PC-9 (cell line): ENCODE data around the gene TRIM69. TPM values are rescaled to one million over a fixed set of nuclear protein-coding genes. Genes with fewer than 3 reads are reported as not detected.

Source experiments
- BruUV-seq: library from RNA; stranded (reverse); fragments of 400-500 nt; replicated peaks from 2 replicates; lab custom pipeline; 2021; lab: Mats Ljungman, UMichigan
- CTCF ChIA-PET: fragments of 300-600 bp; sonication (Branson Sonifier 250); formaldehyde crosslinking; loops from one replicate; lab custom pipeline; 2022; ENCODE audit warnings: antibody characterized with exemption; lab: Charles Lee
- POLR2A ChIA-PET: fragments of 300-600 bp; sonication (Branson Sonifier 250); formaldehyde crosslinking; loops from one replicate; lab custom pipeline; 2022; ENCODE audit warnings: antibody characterized with exemption; ENCODE audit not compliant: unreplicated experiment; lab: Charles Lee
- DNase-seq, 2 experiments: peaks; one replicate each; pipeline versions ENCODE4 v3.0.0 to v3.0.0-alpha.2; 2015 to 2022; ENCODE audit warnings: mixed read lengths in 1 of 2
- H2AFZ ChIP-seq: fragments of 200-600 bp; sonication (generic); 2 replicates; pipeline ENCODE4 v1.8.1; 2017; ENCODE audit warnings: antibody characterized with exemption
- H3F3A ChIP-seq: fragments of 200-600 bp; sonication (generic); 2 replicates; pipeline ENCODE4 v1.8.1; 2017; ENCODE audit warnings: antibody characterized with exemption, mild to moderate bottlenecking, low read depth; ENCODE audit not compliant: insufficient read depth
- H3K27ac ChIP-seq: fragments of 200-600 bp; sonication (generic); 2 replicates; pipeline ENCODE4 v1.6.1; 2016; ENCODE audit warnings: mixed run types
- H3K27me3 ChIP-seq: fragments of 200-600 bp; sonication (generic); 2 replicates; pipeline ENCODE4 v1.6.1; 2016; ENCODE audit warnings: low read depth, mixed run types; ENCODE audit not compliant: insufficient read depth
- H3K36me3 ChIP-seq: fragments of 200-600 bp; sonication (generic); 2 replicates; pipeline ENCODE4 v1.6.1; 2016; ENCODE audit warnings: low read depth, mixed run types
- H3K4me1 ChIP-seq: fragments of 200-600 bp; sonication (generic); replicated peaks from 2 replicates; pipeline ENCODE4 v1.6.1; 2016; ENCODE audit warnings: mixed run types; ENCODE audit not compliant: insufficient read depth
- H3K4me2 ChIP-seq: fragments of 200-600 bp; sonication (generic); 2 replicates; pipeline ENCODE4 v1.6.1; 2017; ENCODE audit warnings: mixed run types
- H3K4me3 ChIP-seq: fragments of 200-600 bp; sonication (generic); 2 replicates; pipeline ENCODE4 v1.6.1; 2016; ENCODE audit warnings: mixed run types
- H3K79me2 ChIP-seq: fragments of 200-600 bp; sonication (generic); 2 replicates; pipeline ENCODE4 v1.6.1; 2017; ENCODE audit warnings: low read depth, mixed run types
- H3K9me2 ChIP-seq: fragments of 200-600 bp; sonication (generic); 2 replicates; pipeline ENCODE4 v1.8.1; 2017; ENCODE audit warnings: mild to moderate bottlenecking; ENCODE audit not compliant: insufficient read depth
- H3K9me3 ChIP-seq: fragments of 200-600 bp; sonication (generic); 2 replicates; pipeline ENCODE4 v1.8.1; 2016; ENCODE audit warnings: low read depth; ENCODE audit not compliant: insufficient read depth
- H4K20me1 ChIP-seq: fragments of 200-600 bp; sonication (generic); 2 replicates; pipeline ENCODE4 v1.8.1; 2017; ENCODE audit not compliant: insufficient read depth
- CTCF ChIP-seq: fragments of 200-600 bp; sonication (generic); conservative IDR thresholded peaks from 2 replicates; pipeline ENCODE4 v1.6.1; 2017; ENCODE audit warnings: mixed run types, antibody characterized with exemption, mild to moderate bottlenecking, moderate library complexity
- EZH2 ChIP-seq: fragments of 200-600 bp; sonication (generic); IDR thresholded peaks from 2 replicates; pipeline ENCODE4 v1.8.0; 2017; ENCODE audit warnings: antibody characterized with exemption, low read depth
- intact Hi-C: fragments of 100-400 bp; cut with micrococcal nuclease; formaldehyde crosslinking; loops from one replicate; pipeline ENCODE4 v1.10.0; 2022; ENCODE audit not compliant: unreplicated experiment
- total RNA-seq: library from RNA; stranded (reverse); gene quantifications from 2 replicates; pipeline ENCODE4 v1.2.3, GENCODE V29; 2021

Gene TRIM69
- total RNA-seq, 1 experiment from 2014 or later: 17.4 TPM

DNA sequence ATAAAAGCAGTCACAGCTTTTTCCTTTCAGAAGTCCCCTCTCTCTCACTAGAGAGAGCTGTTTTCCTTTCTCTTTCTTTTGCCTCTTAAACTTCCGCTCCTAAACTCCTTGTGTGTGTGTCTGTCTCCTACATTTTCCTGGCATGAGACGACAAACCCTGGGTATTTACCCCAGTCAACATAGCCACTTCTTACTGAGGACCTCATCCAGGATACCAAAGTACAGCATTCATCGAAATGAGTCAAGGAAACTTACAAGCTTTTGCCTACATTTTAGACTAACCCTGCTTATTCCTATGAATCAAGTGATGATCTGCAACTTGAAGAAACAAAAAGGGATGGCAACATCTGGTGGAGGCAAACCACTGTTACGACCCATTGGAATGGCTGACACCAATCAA, 41.9 kb upstream of the TRIM69 start:
- no peak for DNase-seq
- H3K36me3 ChIP-seq: no peaks in the 10 kb centered on the region
- H3K4me2 ChIP-seq: no peak overlapping the region
- no peak overlapping the region for H2AFZ ChIP-seq
- H3K27ac ChIP-seq: no peak overlapping the region
- H3K9me3 ChIP-seq: no peaks in the 10 kb centered on the region
- POLR2A ChIA-PET: no interaction called here
- no peaks in the 10 kb centered on the region for H3K79me2 ChIP-seq
- no TSS peak for BruUV-seq
- H4K20me1 ChIP-seq: no peaks in the 10 kb centered on the region
- no peaks in the 10 kb centered on the region for H3K9me2 ChIP-seq
- H3K27me3 ChIP-seq: no peaks in the 10 kb centered on the region
- CTCF ChIA-PET: no interaction called here
- no peaks in the 10 kb centered on the region for H3F3A ChIP-seq
- intact Hi-C loops: no loop called here
- no peak overlapping the region for H3K4me3 ChIP-seq
- TF ChIP-seq EZH2 (no peak), CTCF (no peak)
- no peaks in the 10 kb centered on the region for H3K4me1 ChIP-seq

DNA sequence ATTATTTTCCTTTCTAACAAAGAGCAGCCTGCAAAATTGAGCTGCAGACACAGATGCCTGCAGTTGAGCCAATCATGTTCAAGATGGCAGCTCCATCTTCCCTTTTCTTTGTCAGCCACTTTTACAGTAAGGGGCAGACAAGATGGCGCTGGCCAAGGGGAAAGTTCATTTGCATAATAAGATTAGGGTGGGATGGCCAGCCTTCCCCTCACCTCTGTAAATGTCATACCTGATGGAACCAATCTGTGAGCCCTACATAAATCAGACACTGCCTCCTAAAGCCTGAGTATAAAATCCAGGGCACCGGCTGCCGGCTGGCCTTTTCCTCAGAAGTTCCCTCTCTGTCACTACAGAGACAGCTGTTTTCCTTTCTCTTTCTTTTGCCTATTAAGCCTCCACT, 41.0 kb upstream of the TRIM69 start:
- no peaks in the 10 kb centered on the region for H3K4me1 ChIP-seq
- no peaks in the 10 kb centered on the region for H3K36me3 ChIP-seq
- H3K27ac ChIP-seq: no peak overlapping the region
- ChIA-PET CTCF (no interaction called here), POLR2A (no interaction called here)
- no peaks in the 10 kb centered on the region for H3K9me3 ChIP-seq
- TF ChIP-seq CTCF (no peak), EZH2 (no peak)
- H3K27me3 ChIP-seq: no peaks in the 10 kb centered on the region
- DNase-seq: no peak
- H3F3A ChIP-seq: no peaks in the 10 kb centered on the region
- no peaks in the 10 kb centered on the region for H3K9me2 ChIP-seq
- H4K20me1 ChIP-seq: no peaks in the 10 kb centered on the region
- H3K4me2 ChIP-seq: no peak overlapping the region
- no peaks in the 10 kb centered on the region for H3K79me2 ChIP-seq
- H3K4me3 ChIP-seq: no peak overlapping the region
- no TSS peak for BruUV-seq
- no peak overlapping the region for H2AFZ ChIP-seq
- intact Hi-C loops: no loop called here

GRCh38 chr15:44697014-44697413, 39.3 kb upstream of the TRIM69 start:
- Histone ChIP-seq H3K4me3 (no peak overlapping the region), H3K27me3 (no peaks in the 10 kb centered on the region), H3F3A (no peaks in the 10 kb centered on the region), H3K36me3 (no peaks in the 10 kb centered on the region), H2AFZ (no peak overlapping the region), H3K4me2 (no peak overlapping the region), H3K4me1 (no peaks in the 10 kb centered on the region), H3K27ac (no peak overlapping the region), H3K9me3 (no peaks in the 10 kb centered on the region), H4K20me1 (no peaks in the 10 kb centered on the region), H3K79me2 (no peaks in the 10 kb centered on the region), H3K9me2 (no peaks in the 10 kb centered on the region)
- no TSS peak for BruUV-seq
- no peak for DNase-seq
- ChIA-PET POLR2A (no interaction called here), CTCF (no interaction called here)
- TF ChIP-seq CTCF: no peak
- TF ChIP-seq EZH2: no peak
- intact Hi-C loops: no loop called here
